Germinal center (tissue), 1 donor: ENCODE measurements around the gene MEGF8.

Experiments used
- DNase-seq: peaks from one replicate; pipeline ENCODE4 v3.0.0; 2012; ENCODE audit warnings: mixed read lengths, low spot score

The MEGF8 gene

GRCh38 chr19:42357290-42357689, 31.9 kb downstream of the MEGF8 start:
- DNase-seq = no peak

DNA sequence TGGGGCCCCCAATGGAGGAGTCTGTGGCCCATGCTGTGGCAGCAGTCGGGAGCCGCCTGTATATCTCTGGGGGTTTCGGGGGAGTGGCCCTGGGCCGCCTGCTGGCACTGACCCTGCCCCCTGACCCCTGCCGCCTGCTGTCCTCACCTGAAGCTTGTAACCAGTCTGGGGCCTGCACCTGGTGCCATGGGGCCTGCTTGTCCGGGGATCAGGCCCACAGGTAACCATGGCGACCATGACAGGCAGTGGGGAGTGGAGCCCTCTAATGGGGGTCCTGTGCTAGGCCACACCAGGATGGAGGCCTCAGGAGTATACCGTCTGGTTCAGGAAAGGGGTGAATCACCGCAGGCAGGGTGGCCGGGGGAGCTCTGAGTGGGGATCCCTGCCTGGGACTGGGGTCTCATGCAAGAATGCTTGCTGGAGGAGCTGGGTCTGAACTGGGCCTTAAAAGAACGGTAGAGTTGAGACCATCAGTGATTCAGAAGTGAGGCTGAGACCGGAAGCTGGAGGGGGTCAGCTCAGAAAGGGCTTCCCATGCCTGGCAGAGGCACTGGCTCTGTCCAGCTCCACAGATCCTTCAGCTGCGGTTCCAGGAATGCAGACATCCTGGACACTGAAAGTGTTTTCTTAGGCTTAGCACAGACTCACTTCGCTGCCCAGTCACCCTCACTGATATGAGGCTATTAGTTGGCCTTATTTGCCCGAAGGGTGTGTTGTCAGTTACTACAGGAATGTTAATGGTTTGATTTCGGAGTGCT, 35.5 kb downstream of the MEGF8 start:
- no peak for DNase-seq

GRCh38 chr19:42361545-42361910, 36.1 kb downstream of the MEGF8 start:
- no peak for DNase-seq

- no peak for DNase-seq
Measured at GRCh38 chr19:42362342-42362741, 36.9 kb downstream of the MEGF8 start.

DNA sequence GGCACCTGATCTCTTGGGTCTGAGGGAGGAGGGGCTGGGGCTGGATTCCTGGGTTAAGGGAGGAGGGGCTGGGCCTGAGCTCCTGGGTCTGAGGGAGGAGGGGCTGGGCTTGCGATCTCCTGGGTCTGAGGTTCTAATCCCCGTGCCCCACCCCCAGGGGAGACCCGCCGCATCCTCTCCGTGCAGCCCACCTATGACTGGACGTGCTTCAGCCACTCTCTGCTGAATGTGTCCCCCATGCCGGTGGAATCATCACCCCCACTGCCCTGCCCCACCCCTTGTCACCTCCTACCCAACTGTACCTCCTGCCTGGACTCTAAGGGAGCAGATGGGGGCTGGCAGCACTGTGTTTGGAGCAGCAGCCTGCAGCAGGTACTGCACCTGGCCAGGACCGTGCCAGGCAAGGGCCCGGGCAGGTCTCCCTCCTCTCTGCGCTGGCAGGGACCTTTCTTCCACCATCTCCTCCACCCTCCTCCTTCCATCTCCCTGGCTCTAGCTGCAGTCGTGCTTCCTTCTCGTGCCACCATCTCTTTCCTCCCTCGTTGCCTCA, 37.5 kb downstream of the MEGF8 start:
- no peak for DNase-seq

DNA sequence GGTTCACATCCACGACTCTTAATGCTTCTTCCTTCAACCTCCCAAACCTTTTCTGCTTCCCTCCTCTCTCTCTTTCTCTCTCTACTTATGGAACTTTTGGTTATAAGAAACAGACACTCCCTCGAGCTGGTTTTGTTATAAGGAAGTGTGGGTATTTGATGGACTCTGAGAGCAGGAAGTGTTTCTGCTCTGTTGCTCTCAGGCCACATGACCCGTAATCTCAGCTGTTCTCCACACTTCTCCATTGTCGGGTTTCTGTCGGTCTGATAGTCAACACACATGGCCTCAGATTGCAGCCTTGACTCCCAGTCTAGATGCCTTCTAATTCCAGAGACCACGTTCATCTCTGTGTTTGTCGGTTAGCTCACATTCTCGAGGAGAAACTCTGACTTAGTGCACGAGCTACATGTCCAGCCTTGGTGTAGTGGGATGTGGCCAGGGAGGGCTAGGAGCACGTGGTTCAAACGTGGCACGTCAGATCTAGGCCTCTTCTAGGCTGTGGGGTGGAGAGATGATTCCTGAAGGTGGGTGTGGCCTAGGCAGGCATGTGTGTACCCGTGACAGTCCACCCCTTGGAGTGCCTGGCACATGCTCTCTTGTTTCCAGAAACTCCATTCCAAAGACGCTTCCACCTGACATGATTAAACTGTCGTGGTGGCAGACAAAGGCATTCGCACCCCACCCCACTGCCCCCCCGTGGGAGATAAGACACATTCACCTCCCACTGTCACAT, 38.3 kb downstream of the MEGF8 start:
- DNase-seq = peak; percentile 66

- DNase-seq = no peak
Measured at GRCh38 chr19:42366673-42367072, 41.2 kb downstream of the MEGF8 start.

DNA sequence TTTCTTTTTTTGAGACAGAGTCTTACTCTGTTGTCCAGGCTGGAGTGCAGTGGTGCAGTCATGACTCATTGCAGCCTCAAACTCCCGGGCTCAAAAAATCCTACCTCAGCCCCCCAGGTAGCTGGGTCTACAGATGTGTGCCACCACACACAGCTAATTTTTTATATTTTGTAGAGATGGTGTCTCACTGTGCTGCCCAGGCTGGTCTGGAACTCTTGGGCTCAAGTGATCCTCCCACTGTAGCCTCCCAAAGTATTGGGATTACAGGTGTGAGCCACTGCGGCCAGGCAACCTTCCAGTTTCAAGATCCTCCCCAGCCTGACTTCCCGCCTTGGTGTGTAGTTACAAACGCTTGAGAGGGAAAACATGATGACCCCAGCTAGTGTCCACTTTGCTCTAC, 42.5 kb downstream of the MEGF8 start:
- no peak for DNase-seq

GRCh38 chr19:42368360-42368759, 42.9 kb downstream of the MEGF8 start:
- DNase-seq = no peak

DNA sequence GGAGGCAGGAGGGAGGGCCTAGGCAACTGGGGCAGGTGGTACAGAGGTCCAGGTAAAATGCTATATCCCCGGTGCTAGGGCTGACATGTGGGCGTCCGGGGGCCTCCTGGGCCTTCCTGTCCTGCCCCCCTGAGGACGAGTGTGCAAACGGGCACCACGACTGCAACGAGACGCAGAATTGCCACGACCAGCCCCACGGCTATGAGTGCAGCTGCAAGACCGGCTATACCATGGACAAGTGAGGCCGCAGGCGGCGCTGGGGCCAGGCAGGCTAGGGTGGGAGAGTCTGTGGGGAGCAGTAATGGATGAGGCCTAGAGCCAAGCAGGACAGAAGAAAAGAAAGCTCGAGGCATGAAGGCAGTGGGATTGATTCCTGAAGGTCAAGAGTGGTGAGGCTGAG, 43.3 kb downstream of the MEGF8 start:
- no peak for DNase-seq

- no peak for DNase-seq
Measured at GRCh38 chr19:42369433-42370067, 44.1 kb downstream of the MEGF8 start.

DNA sequence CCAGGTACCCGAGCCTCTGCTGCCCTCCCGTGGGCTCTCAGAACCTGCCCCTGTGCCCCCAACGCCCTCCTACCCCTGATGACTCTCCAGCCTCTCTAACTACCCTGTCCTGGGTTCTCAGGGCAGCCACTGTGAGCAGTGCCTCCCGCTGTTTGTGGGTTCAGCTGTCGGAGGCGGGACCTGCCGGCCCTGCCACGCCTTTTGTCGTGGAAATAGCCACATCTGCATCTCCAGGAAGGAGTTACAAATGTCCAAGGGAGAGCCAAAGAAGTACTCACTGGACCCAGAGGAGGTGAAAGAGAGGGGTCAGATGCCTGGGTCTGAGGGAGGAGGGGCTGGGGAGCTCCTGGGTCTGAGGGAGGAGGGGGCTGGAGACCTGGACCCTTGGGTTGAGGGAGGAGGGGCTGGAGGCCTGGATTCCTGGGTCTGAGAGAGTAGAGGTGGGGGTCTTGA, 44.7 kb downstream of the MEGF8 start:
- no peak for DNase-seq

- no peak for DNase-seq
Measured at GRCh38 chr19:42370626-42371175, 45.3 kb downstream of the MEGF8 start.

GRCh38 chr19:42374826-42375376, 49.5 kb downstream of the MEGF8 start:
- no peak for DNase-seq

- no peak for DNase-seq
Measured at GRCh38 chr19:42375415-42376176, 50.2 kb downstream of the MEGF8 start.

GRCh38 chr19:42376177-42376555, 50.7 kb downstream of the MEGF8 start:
- no peak for DNase-seq

GRCh38 chr19:42378225-42379215, 53.1 kb downstream of the MEGF8 start:
- DNase-seq = no peak

DNA sequence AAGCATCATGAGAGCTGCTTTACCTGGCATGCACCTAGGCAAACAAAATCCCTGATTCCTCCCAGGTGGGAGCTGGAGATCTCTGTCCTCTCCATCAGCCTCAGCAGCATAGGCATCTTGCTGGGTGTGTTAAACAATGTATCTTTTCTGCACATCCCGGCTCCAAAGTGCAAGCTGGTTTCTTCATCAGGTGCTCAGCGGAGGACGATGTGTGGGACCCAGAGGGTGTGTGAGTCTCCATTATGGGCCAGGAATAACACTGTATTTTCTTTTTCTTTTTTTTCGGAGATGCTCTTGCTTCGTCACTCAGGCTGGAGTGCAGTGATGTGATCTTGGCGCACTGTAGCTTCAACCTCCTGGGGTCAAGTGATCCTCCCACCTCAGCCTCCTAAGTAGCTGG, 54.7 kb downstream of the MEGF8 start:
- no peak for DNase-seq

GRCh38 chr19:42386974-42387707, 61.7 kb downstream of the MEGF8 start:
- DNase-seq = peak; percentile 88
